ENCODE results near the gene SPPL2B.

The SPPL2B gene

DNA sequence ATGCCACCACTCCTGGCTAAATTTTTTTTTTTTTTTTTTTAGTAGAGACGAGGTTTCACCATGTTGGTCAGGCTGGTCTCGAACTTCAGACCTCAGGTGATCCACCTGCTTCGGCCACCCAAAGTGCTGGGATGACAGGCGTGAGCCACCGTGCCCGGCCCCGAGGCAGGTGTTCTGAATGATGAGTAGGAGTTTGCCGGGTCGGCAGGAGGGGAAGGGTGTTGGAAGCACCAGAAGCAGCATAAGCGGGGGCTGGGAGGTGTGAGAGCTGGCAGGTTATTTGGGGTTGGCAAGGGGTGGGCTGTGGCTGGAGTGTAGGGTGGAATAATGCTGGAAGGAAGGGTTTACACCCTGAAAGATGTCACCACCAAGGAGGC lies 1.8 kb downstream of the SPPL2B start:
- FAIRE-seq (no peak), DNase-seq (ENCODE audit: insufficient read length, low spot score) (no peak)
- TF ChIP-seq SPI1 (IDR thresholded peaks at IDR 0.05; ENCODE audit: low read depth, low read length), result no peak
- no peak for TF ChIP-seq POLR2A (IDR thresholded peaks at IDR 0.05; ENCODE audit: low read depth, low read length)
- TF ChIP-seq POLR2AphosphoS5 (IDR thresholded peaks at IDR 0.05; ENCODE audit: low read depth, low read length), result no peak

DNA sequence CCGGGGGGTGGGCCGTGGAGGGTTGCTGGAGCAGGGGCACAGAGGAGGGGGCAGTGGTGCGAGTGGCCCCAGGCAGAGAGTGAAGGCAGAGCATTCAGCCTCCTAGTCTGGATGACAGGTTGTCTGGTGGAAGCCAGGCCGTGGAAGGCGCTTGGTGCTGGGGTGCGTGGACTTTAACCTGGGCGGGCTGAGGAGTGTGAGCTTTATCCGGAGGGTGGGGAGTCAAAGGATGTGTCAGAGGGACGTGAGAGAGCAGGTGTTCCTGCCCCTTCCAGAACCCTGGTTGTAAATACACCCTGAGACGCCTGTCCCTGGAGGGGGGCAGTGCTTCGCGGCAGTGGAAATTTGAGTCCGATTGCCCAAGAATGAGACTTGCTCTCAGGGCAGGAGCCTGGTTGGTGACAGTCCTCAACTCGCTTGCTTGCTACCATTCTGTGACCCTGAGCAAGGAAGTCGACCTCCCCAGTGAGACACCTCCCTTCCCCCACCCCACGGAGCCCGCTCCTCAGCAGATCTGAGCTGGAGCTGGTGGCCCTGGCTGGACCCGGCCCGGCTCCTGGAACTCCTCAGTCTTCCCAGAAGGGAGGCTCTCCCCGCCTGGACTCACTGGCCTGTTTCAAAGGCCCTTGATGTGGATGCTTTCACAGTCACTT lies 2.3 kb downstream of the SPPL2B start:
- TF ChIP-seq POU2F2 (IDR thresholded peaks at IDR 0.05; ENCODE audit: low read depth, low read length) (no peak), POLR2AphosphoS5 (IDR thresholded peaks at IDR 0.05; ENCODE audit: low read depth, low read length) (no peak), PAX5 (IDR thresholded peaks at IDR 0.05; ENCODE audit: insufficient read depth, low read length, severe bottlenecking) (no peak), TAF1 (IDR thresholded peaks at IDR 0.05; ENCODE audit: low read depth, low read length) (no peak), POLR2A (IDR thresholded peaks at IDR 0.05; ENCODE audit: low read depth, low read length) (no peak), SPI1 (IDR thresholded peaks at IDR 0.05; ENCODE audit: low read depth, low read length) (no peak)
- FAIRE-seq (no peak), DNase-seq (ENCODE audit: insufficient read length, low spot score) (no peak)

DNA sequence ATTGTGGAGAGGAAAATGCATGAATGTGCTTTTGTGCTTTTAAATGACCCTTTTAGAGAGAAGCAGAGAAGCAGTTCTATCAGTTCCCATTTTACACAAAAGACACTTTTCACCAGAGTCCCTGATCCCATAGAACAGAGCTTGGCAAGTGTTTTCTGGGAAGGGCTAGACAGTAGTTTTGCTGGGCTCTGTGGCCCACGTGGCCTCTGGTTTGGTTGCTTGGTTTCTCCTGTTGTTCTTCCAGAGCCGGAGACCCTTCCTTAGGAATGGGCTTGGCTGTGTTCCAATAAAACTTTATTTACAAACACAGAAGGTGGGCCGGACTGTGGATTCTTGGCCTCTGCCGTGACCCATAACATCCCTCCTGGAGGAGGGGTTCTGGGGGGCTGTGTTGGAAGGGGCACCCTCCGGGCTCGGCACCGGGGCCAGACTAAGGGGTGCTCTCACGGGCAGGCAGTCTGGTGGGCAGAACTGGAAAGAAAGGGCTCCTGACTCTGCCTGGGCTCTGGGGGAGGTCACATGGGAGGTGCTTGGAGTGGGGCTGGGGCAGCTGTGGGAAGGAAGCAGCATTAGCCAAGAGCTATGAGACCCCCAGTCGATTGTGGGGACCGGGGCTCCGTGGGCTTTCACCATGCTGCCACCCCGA lies 3.2 kb downstream of the SPPL2B start:
- DNase-seq (ENCODE audit: insufficient read length, low spot score), result no peak
- TF ChIP-seq POLR2AphosphoS5 (IDR thresholded peaks at IDR 0.05; ENCODE audit: low read depth, low read length) (no peak), PAX5 (IDR thresholded peaks at IDR 0.05; ENCODE audit: insufficient read depth, low read length, severe bottlenecking) (no peak), POLR2A (IDR thresholded peaks at IDR 0.05; ENCODE audit: low read depth, low read length) (no peak), TAF1 (IDR thresholded peaks at IDR 0.05; ENCODE audit: low read depth, low read length) (no peak), POU2F2 (IDR thresholded peaks at IDR 0.05; ENCODE audit: low read depth, low read length) (no peak), SPI1 (IDR thresholded peaks at IDR 0.05; ENCODE audit: low read depth, low read length) (no peak)
- no peak for FAIRE-seq

DNA sequence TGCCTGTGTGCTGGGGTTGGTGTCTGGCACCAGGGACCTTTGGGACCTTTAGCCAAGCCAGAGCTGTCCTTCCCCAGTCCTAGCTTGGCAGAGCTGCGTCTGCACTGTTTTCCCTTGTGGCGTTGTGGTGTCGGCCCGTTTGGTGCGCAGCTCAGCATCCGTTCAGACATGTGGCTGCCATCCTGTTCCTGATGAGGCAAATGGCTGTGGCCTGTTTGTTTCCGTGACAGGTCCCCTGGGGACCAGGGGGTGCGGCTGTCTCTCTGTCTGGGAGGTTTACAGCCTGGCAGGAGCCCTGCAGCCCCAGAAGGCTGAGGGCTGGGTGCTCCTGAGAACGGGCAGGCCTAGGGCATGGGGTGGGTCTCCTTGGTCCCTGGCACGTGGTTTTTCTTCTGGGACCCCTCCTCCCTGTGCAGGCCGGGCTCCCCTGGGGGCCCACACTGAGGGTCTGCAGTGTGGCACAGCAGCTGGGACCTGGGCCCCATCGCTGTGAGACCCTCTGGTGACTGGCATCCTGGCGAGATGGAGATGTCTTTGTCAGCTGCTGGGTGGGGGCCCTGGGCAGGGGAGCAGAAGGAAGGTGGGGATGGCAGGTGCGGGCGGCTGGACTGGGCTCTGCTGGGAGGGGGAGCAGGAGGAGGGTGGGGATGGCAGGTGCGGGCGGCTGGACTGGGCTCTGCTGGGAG lies 4.0 kb downstream of the SPPL2B start:
- DNase-seq (ENCODE audit: insufficient read length, low spot score) (peak; percentile 77), FAIRE-seq (peak; percentile 94)
- no peak for TF ChIP-seq PAX5 (IDR thresholded peaks at IDR 0.05; ENCODE audit: insufficient read depth, low read length, severe bottlenecking)
- TF ChIP-seq POLR2A (IDR thresholded peaks at IDR 0.05; ENCODE audit: low read depth, low read length), result no peak
- TF ChIP-seq POLR2AphosphoS5 (IDR thresholded peaks at IDR 0.05; ENCODE audit: low read depth, low read length), result no peak
- no peak for TF ChIP-seq TAF1 (IDR thresholded peaks at IDR 0.05; ENCODE audit: low read depth, low read length)
- no peak for TF ChIP-seq POU2F2 (IDR thresholded peaks at IDR 0.05; ENCODE audit: low read depth, low read length)

DNA sequence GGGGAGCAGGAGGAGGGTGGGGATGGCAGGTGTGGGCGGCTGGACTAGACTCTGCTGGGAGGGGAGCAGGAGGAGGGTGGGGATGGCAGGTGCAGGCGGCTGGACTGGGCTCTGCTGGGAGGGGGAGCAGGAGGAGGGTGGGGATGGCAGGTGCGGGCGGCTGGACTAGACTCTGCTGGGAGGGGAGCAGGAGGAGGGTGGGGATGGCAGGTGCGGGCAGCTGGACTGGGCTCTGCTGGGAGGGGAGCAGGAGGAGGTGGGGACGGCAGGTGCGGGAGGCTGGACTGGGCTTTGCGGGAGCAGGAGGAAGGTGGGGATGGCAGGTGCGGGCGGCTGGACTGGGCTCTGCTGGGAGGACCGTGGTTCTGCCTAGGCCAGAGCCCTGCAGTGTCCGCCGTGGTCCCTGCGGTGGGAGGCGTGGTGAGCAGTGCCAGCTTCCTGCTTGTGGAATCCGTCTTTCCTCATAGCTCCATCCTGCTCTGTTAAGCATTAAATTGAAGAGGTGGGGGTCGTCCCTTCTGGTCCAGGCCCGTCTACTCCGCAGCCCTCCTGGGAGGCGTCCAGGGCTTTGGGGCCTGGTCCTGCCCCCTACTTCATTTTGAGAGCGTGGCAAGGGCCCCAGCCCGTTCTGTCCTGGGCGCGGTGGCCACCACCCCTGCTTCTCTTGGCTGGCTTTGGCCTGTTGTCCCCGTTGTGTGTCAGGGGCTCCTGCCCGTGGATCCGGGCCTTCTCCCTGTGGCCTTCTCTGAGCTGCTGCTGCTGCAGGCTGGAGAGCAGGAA lies 4.7 kb downstream of the SPPL2B start:
- DNase-seq (ENCODE audit: insufficient read length, low spot score), result no peak
- FAIRE-seq, result peak; percentile 75
- TF ChIP-seq POLR2A (IDR thresholded peaks at IDR 0.05; ENCODE audit: low read depth, low read length) (no peak), SPI1 (IDR thresholded peaks at IDR 0.05; ENCODE audit: low read depth, low read length) (no peak), POLR2AphosphoS5 (IDR thresholded peaks at IDR 0.05; ENCODE audit: low read depth, low read length) (no peak), POU2F2 (IDR thresholded peaks at IDR 0.05; ENCODE audit: low read depth, low read length) (no peak), TAF1 (IDR thresholded peaks at IDR 0.05; ENCODE audit: low read depth, low read length) (no peak), PAX5 (IDR thresholded peaks at IDR 0.05; ENCODE audit: insufficient read depth, low read length, severe bottlenecking) (no peak)

DNA sequence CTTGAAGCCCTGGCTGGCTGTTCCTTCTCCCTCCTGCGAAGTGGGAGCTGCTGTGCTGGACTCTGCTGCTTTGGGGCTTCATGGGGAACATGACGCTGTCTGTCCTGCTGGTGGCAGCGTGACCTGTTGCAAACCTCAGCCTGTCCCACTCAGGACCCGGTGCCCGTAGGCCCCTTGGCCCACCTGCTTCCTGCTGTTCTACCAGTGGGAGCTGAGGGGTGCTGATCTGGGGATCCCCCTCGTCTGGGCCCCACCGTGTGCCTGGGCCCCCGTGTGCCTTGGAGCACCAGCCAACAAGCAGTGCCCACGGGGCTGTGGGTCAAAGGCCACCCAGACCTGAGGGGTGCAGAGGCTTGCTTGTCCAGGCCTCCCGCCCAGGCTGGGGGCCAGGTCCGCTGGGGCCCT lies 5.3 kb downstream of the SPPL2B start:
- DNase-seq (ENCODE audit: insufficient read length, low spot score) (no peak), FAIRE-seq (peak; percentile 28)
- TF ChIP-seq PAX5 (IDR thresholded peaks at IDR 0.05; ENCODE audit: insufficient read depth, low read length, severe bottlenecking) (no peak), POLR2AphosphoS5 (IDR thresholded peaks at IDR 0.05; ENCODE audit: low read depth, low read length) (no peak), POU2F2 (IDR thresholded peaks at IDR 0.05; ENCODE audit: low read depth, low read length) (no peak), POLR2A (IDR thresholded peaks at IDR 0.05; ENCODE audit: low read depth, low read length) (no peak), SPI1 (IDR thresholded peaks at IDR 0.05; ENCODE audit: low read depth, low read length) (no peak), TAF1 (IDR thresholded peaks at IDR 0.05; ENCODE audit: low read depth, low read length) (no peak)

DNA sequence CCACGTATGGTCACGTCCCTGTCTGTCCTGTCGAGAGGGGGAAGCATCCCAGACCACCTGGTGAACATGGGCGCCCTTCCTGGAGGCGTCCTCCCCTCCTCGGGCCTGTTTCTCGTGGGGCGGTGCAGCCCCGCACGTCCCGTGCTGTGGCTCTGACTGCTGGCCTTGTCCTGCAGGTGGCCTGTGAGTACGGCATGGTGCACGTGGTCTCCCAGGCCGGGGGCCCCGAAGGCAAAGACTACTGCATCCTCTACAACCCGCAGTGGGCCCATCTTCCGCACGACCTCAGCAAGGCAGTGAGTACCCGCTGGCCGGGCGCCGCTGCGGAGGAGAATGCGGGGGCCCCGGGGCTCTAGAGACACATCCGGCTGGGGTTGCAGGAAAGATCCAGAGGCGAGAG lies 5.9 kb downstream of the SPPL2B start:
- TF ChIP-seq PAX5 (IDR thresholded peaks at IDR 0.05; ENCODE audit: insufficient read depth, low read length, severe bottlenecking), result no peak
- TF ChIP-seq TAF1 (IDR thresholded peaks at IDR 0.05; ENCODE audit: low read depth, low read length), result no peak
- no peak for TF ChIP-seq POLR2AphosphoS5 (IDR thresholded peaks at IDR 0.05; ENCODE audit: low read depth, low read length)
- TF ChIP-seq POLR2A (IDR thresholded peaks at IDR 0.05; ENCODE audit: low read depth, low read length), result no peak
- no peak for TF ChIP-seq POU2F2 (IDR thresholded peaks at IDR 0.05; ENCODE audit: low read depth, low read length)
- TF ChIP-seq SPI1 (IDR thresholded peaks at IDR 0.05; ENCODE audit: low read depth, low read length), result no peak
- FAIRE-seq (no peak), DNase-seq (ENCODE audit: insufficient read length, low spot score) (no peak)

DNA sequence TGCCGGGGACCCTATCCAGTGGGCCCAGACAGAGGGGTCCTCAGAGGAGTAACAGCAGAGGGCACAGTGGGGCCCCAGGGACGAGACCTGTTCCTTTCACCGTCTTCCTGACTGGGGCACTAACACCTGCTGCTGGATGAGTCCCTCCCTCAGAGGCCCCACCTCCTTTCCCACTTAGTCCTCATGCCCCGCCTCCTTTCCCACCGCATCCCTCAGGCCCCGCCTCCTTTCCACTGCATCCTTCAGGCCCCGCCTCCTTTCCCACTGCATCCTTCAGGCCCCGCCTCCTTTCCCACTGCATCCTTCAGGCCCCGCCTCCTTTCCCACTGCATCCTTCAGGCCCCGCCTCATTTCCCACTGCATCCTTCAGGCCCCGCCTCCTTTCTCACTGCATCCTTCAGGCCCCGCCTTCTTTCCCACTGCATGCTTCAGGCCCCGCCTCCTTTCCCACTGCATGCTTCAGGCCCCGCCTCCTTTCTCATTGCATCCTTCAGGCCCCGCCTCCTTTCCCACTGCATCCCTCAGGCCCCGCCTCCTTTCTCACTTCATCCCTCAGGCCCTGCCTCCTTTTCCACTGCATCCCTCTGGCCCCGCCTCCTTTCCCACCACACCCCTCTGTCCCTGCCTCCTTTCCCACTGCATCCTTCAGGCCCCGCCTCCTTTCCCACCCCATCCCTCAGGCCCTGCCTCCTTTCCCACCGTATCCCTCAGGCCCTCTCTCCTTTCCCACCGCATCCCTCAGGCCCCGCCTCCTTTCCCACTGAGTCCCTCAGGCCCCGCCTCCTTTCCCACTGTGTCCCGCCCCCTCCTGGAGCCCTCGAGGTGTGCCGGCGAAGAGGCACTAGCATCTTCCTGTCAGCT lies 6.7 kb downstream of the SPPL2B start:
- DNase-seq (ENCODE audit: insufficient read length, low spot score), result no peak
- TF ChIP-seq POU2F2 (IDR thresholded peaks at IDR 0.05; ENCODE audit: low read depth, low read length) (no peak), SPI1 (IDR thresholded peaks at IDR 0.05; ENCODE audit: low read depth, low read length) (no peak), POLR2A (IDR thresholded peaks at IDR 0.05; ENCODE audit: low read depth, low read length) (no peak), PAX5 (IDR thresholded peaks at IDR 0.05; ENCODE audit: insufficient read depth, low read length, severe bottlenecking) (no peak), TAF1 (IDR thresholded peaks at IDR 0.05; ENCODE audit: low read depth, low read length) (no peak), POLR2AphosphoS5 (IDR thresholded peaks at IDR 0.05; ENCODE audit: low read depth, low read length) (no peak)
- FAIRE-seq, result no peak

Measured in GM12891 (cell line).